Ishikawa (cell line): ENCODE results near the gene BTBD16.

ENCODE experiments used
- CEBPB ChIP-seq: IDR thresholded peaks from 2 replicates; pipeline ENCODE4 v1.6.1; 2012
- CREB1 ChIP-seq: IDR thresholded peaks from 2 replicates; pipeline ENCODE4 v1.6.1; 2012; ENCODE audit warnings: low read depth
- EGR1 ChIP-seq: IDR thresholded peaks from 2 replicates; pipeline ENCODE4 v1.6.1; 2012
- EP300 ChIP-seq: IDR thresholded peaks from 2 replicates; pipeline ENCODE4 v1.6.1; 2012; ENCODE audit warnings: borderline replicate concordance
- FOXM1 ChIP-seq: IDR thresholded peaks from 2 replicates; pipeline ENCODE4 v1.6.1; 2012; ENCODE audit warnings: low read depth, borderline replicate concordance
- NFIC ChIP-seq: IDR thresholded peaks from 2 replicates; pipeline ENCODE4 v1.6.1; 2012
- RAD21 ChIP-seq: IDR thresholded peaks from 2 replicates; pipeline ENCODE4 v1.6.1; 2012; ENCODE audit warnings: low read depth
- TAF1 ChIP-seq: IDR thresholded peaks from 2 replicates; pipeline ENCODE4 v1.6.1; 2012; ENCODE audit warnings: low read depth, mild to moderate bottlenecking
- TCF12 ChIP-seq: IDR thresholded peaks from 2 replicates; pipeline ENCODE4 v1.6.1; 2012; ENCODE audit warnings: low read depth
- TEAD4 ChIP-seq: IDR thresholded peaks from 2 replicates; pipeline ENCODE4 v1.6.1; 2012
- YY1 ChIP-seq: IDR thresholded peaks from 2 replicates; pipeline ENCODE4 v1.6.1; 2012; ENCODE audit warnings: low read depth
- ZBTB7A ChIP-seq: IDR thresholded peaks from 2 replicates; pipeline ENCODE4 v1.6.1; 2012; ENCODE audit warnings: low read depth
- TF ChIP-seq, protein P1 (sequence below): IDR thresholded peaks from 2 replicates; pipeline ENCODE4 v1.6.1; 2012
- TF ChIP-seq, protein P2 (sequence below): IDR thresholded peaks from 2 replicates; pipeline ENCODE4 v1.6.1; 2012; ENCODE audit warnings: low read depth, mild to moderate bottlenecking
- TF ChIP-seq, protein P3 (sequence below): IDR thresholded peaks from 2 replicates; pipeline ENCODE4 v1.6.1; 2012

Gene BTBD16

DNA sequence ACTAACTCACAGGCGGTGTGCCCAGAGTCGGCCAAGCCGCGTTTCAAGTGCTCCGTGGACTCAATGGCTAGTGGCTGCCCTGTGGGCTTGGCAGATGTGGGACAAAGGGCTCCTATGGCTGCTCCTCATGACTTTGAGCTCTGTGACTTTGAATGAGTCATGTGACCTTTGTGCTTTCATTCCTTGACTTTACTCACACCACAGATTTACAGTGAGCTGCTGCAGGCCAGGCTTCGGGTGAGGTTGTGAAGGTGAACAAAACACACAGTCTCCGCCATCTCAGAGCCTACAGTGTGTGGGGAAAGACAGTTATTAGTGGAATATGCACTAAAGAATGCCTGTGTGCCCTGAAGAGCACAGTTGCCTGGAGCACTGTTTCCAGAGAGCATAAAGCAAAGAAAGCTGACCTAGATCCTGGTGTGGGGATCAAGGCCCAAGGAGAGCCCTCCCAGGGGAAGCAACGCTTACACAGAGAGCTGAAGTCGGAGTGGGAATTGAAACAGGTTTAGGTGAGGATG, 73.7 kb downstream of the BTBD16 start:
- TF ChIP-seq, protein P1, sequence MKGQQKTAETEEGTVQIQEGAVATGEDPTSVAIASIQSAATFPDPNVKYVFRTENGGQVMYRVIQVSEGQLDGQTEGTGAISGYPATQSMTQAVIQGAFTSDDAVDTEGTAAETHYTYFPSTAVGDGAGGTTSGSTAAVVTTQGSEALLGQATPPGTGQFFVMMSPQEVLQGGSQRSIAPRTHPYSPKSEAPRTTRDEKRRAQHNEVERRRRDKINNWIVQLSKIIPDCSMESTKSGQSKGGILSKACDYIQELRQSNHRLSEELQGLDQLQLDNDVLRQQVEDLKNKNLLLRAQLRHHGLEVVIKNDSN, result peak; percentile 54
- TF ChIP-seq EP300, result no peak

DNA sequence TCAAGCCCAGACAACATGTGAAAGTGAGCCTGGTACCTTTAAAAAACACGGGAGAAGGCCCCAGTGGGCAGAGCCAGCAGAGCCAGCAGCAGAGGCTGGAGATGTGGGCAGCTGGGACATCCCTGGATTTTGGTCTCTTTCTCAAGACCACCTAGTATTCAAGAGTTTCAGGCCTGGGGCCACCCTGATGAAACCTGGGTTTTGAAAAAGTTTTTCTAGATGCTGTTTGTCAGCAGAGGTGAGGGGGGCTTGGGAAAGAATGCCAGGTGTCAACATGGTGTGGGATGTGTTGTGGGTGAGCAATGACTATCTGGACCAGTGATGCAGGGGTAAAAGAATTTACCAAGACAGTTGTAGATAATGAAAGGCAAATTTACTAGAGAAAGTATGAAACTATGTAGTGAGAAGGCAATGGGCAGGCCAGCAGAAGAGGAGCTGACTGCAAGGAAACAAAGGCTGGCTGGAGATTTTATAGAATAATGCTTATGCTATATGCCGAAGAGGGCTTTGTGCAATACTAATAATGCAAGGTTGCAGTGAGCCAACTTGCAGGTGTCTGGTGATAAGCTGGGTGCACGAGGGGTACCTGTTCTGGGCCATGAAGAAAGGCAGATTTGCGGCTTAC, 75.3 kb downstream of the BTBD16 start:
- TF ChIP-seq TEAD4 (no peak), TAF1 (no peak), EP300 (no peak), EGR1 (no peak), CEBPB (no peak), ZBTB7A (no peak), RAD21 (no peak), TCF12 (no peak)
- TF ChIP-seq, protein P1, result no peak

DNA sequence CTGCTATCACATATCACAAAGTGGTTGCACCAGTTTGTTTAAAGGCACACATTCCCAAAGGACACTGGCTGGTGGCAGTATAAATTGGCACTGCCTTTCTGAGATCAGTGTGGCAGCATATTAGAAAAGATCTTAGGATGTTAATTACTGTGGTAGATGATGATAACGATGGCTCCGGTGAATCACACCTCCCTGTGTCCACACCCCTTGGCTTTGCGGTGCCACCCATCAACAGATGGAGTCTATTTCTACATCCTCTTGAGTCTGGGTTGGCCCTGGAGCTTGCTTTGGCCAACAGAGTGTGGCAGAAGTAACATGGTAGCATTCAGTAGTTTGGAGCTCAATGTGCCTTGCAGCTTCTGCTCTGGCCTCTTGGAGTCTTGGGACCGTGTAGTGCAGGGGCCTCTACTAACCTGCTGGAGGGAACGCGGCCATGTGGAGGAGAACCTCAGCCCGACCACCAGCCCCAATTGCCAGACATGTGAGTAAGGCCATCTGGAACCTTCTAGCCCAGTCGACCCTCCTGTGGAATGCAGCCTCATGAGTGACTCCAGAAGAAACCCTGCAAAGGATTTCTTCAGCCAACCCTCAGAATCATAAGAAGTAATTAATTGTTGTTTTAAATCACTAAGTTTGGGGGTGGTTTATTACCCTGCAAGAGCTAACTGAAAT, 76.2 kb downstream of the BTBD16 start:
- TF ChIP-seq, protein P1, result no peak
- TF ChIP-seq ZBTB7A (no peak), TCF12 (no peak), RAD21 (no peak), EP300 (no peak), EGR1 (no peak), TAF1 (no peak)
- TF ChIP-seq, protein P2, sequence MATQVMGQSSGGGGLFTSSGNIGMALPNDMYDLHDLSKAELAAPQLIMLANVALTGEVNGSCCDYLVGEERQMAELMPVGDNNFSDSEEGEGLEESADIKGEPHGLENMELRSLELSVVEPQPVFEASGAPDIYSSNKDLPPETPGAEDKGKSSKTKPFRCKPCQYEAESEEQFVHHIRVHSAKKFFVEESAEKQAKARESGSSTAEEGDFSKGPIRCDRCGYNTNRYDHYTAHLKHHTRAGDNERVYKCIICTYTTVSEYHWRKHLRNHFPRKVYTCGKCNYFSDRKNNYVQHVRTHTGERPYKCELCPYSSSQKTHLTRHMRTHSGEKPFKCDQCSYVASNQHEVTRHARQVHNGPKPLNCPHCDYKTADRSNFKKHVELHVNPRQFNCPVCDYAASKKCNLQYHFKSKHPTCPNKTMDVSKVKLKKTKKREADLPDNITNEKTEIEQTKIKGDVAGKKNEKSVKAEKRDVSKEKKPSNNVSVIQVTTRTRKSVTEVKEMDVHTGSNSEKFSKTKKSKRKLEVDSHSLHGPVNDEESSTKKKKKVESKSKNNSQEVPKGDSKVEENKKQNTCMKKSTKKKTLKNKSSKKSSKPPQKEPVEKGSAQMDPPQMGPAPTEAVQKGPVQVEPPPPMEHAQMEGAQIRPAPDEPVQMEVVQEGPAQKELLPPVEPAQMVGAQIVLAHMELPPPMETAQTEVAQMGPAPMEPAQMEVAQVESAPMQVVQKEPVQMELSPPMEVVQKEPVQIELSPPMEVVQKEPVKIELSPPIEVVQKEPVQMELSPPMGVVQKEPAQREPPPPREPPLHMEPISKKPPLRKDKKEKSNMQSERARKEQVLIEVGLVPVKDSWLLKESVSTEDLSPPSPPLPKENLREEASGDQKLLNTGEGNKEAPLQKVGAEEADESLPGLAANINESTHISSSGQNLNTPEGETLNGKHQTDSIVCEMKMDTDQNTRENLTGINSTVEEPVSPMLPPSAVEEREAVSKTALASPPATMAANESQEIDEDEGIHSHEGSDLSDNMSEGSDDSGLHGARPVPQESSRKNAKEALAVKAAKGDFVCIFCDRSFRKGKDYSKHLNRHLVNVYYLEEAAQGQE, result no peak

DNA sequence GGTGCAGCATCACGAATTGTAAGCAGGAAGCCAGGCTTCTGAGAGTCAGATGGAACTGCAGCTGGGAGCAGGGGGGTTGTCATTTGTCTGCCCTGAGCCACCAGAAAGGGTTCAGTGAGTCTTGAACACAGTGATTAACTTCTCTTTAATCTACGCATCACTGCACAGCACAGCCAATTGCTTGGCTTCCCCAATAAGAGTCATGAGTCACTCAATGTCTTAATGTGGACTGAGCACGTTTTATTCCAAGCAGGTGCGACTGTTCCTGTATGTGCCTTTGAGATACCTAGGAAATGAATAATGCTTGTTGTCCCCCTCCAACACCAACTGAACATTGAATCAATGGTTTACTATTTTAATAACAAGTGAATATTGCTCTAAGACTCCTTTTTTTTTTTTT, 77.4 kb downstream of the BTBD16 start:
- TF ChIP-seq, protein P2, result no peak
- TF ChIP-seq EGR1, result no peak
- TF ChIP-seq, protein P3, sequence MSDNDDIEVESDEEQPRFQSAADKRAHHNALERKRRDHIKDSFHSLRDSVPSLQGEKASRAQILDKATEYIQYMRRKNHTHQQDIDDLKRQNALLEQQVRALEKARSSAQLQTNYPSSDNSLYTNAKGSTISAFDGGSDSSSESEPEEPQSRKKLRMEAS, result peak; percentile 85
- TF ChIP-seq NFIC, result peak; percentile 81
- peak; percentile 36; the same call in 1 of the 2 replicates for TF ChIP-seq CEBPB
- TF ChIP-seq YY1, result no peak
- TF ChIP-seq EP300, result peak; percentile 92
- peak; percentile 99 for TF ChIP-seq TCF12
- TF ChIP-seq, protein P1, result peak; percentile 32; the same call in 1 of the 2 replicates
- peak; percentile 81; the same call in 1 of the 2 replicates for TF ChIP-seq FOXM1
- peak; percentile 77 for TF ChIP-seq TEAD4
- TF ChIP-seq TAF1, result no peak
- TF ChIP-seq CREB1, result no peak
- TF ChIP-seq RAD21, result no peak; the same call in 1 of the 2 replicates
- TF ChIP-seq ZBTB7A, result 0 out of 2 replicates have a peak, but pooled peaks have one; percentile 17

DNA sequence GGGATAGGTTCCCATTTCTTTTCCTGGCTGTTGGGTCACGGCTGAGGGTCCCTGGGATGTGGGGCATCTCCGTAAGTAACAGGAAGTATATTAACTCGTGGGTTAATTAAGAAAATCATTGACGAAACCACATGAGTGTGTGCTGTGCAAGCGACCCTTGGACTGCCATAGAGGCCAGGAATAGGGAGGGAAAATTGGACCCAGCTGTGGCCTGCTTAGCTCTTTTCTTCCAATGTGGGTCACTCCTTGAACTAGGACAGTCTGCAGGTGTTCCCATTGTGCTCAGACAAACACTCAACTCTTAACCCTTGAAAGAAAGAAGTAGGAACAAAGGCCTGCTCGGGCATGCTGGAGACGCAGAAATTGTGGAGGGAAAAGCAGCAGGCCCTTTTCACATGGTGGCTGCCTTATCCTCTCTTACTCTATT, 77.9 kb downstream of the BTBD16 start:
- TF ChIP-seq TCF12 (no peak), RAD21 (no peak), TEAD4 (no peak), TAF1 (no peak), EP300 (no peak), CEBPB (no peak), FOXM1 (no peak), EGR1 (no peak), NFIC (no peak), CREB1 (no peak), YY1 (no peak), ZBTB7A (no peak)
- TF ChIP-seq, protein P3, result no peak
- TF ChIP-seq, protein P2, result no peak
- TF ChIP-seq, protein P1, result no peak
